GM08714 (cell line): ENCODE measurements around the gene CATSPERZ.

Source experiments
- H3K4me3 ChIP-seq: fragments of 200-500 bp; sonication (Bioruptor generic); 2 replicates; pipeline ENCODE4 v1.5.1; 2014; ENCODE audit warnings: mild to moderate bottlenecking, low read length, inconsistent platforms
- ZNF274 ChIP-seq: IDR thresholded peaks from 2 replicates; pipeline ENCODE4 v1.6.1; 2012; ENCODE audit warnings: mild to moderate bottlenecking, low read depth, low read length

The CATSPERZ gene

GRCh38 chr11:64341429-64341828 lies 41.3 kb downstream of the CATSPERZ start:
- H3K4me3 ChIP-seq, result no peak overlapping the region
- no peak for TF ChIP-seq ZNF274

GRCh38 chr11:64341851-64342791 lies 42.0 kb downstream of the CATSPERZ start:
- TF ChIP-seq ZNF274, result no peak
- peak overlapping the region; percentile 6; the same call in 1 of the 2 replicates for H3K4me3 ChIP-seq

DNA sequence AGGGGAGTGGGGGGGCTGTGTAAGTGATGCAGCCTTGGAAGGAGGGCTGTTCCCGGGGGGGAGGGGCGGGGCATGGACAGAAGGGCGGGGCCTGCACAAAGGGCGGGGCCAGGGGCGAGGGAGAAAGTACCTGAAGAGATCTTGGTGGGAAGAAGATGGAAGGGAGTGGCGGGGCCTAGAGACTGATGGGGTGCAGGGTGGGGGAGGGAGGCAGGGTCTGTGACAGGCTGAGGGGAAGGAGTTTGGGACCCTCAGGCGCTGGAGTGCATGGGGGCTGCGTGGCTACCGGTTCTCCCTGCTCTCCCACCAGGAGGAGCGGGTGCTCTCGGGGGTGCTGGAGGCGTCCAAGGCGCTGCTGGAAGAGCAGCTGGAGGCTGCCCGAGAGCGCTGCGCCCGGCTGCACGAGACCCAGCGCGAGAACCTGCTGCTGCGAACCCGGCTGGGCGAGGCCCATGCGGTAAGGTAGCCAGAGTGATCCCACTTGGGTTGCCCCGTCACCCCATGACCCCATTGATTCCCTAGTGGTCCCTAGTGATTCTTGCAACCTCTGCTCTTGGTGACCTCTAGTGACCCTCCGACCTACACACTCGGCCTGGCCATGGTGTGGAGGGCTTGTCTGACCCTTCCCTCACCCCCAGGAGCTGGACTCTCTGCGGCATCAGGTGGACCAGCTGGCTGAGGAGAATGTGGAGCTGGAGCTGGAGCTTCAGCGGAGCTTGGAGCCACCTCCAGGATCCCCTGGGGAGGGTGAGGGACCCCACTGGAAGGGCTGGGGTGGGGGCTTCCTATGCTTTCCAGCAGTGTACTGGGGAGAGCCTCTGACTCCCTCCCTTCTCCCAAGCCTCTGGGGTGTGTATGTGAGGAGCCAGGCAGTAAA lies 42.9 kb downstream of the CATSPERZ start:
- TF ChIP-seq ZNF274, result no peak
- no peak overlapping the region for H3K4me3 ChIP-seq

DNA sequence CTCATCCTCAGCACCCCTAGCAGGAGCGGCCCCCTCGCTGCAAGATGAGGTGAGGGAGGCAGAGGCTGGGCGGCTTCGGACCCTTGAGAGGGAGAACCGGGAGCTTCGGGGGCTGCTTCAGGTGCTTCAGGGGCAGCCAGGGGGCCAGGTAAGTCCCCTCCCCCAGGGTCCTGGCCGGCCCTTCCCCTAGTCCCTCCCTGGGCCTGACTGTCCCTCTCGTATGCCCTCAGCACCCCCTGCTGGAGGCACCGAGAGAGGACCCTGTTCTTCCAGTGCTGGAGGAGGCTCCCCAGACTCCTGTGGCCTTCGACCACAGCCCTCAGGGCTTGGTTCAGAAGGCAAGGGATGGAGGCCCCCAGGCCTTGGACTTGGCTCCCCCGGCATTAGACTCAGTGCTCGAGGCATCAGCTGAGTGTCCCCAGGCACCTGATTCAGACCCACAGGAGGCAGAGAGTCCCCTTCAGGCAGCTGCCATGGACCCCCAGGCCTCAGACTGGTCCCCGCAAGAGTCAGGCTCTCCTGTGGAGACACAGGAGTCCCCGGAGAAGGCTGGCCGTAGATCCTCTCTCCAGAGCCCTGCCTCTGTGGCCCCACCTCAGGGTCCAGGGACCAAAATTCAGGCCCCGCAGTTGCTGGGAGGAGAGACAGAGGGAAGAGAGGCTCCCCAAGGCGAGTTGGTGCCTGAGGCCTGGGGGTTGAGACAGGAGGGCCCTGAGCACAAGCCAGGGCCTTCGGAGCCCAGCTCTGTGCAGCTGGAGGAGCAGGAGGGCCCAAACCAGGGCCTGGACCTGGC lies 43.8 kb downstream of the CATSPERZ start:
- no peak overlapping the region for H3K4me3 ChIP-seq
- TF ChIP-seq ZNF274, result no peak

GRCh38 chr11:64344787-64345186 lies 44.6 kb downstream of the CATSPERZ start:
- no peak for TF ChIP-seq ZNF274
- no peak overlapping the region for H3K4me3 ChIP-seq

- TF ChIP-seq ZNF274, result no peak
Observed at GRCh38 chr11:64347193-64347867, 47.2 kb downstream of the CATSPERZ start.

DNA sequence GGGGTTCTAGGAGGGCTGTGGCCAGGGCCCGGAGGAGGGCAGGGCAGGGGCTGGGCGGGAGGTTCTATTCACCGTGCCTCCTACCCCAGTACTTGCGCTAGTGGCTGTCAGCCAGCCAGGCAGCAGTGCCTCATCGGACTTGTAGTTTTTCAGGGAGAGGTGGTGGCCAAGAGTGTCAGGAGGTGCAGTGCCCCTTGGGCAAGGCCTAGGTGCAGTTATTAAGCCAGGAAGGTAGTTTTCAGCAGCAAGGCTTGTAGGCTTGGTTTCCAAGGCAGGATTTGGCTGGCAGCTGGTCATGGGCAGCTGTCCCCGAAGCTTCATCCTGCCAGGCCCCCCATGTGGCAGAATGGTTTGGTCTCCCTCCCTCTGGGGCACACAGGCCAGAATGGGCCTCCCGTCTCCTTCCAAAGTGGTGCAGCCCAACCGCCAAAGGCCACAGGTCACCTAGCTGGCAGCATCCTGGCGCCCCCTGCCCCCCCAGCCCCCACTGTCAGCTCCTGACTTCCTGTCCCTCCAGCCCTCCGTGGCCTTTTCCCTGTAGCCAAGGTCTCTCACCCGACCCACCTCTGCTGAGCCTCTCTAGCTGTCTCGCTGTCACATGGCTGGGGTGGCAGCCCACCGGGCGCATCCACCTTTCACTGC lies 48.3 kb downstream of the CATSPERZ start:
- TF ChIP-seq ZNF274, result no peak
- H3K4me3 ChIP-seq, result no peak overlapping the region

More at GRCh38 chr11:64347193-64347867, 47.2 kb downstream of the CATSPERZ start:
- H3K4me3 ChIP-seq, result no peak overlapping the region

DNA sequence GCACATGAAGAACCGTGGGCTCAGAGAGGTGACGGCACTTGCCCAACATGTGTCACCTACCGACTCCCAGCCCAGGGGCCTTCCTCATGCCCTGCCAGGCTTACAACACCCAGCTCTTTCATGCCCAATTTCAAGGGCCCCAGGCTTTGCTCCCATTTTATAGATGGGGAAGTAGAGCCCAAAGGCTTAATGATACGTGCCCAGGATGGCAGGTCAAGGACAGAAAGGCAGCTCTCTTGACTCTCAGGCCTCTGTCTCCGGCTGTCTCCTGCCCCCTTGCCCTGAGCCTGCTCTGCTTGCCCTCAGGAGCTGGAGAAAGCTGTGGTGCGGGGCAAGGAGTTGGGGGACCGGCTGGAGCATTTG lies 48.8 kb downstream of the CATSPERZ start:
- H3K4me3 ChIP-seq, result no peak overlapping the region
- TF ChIP-seq ZNF274, result no peak

- no peak for TF ChIP-seq ZNF274
- H3K4me3 ChIP-seq, result no peak overlapping the region
Observed at GRCh38 chr11:64349404-64349803, 49.2 kb downstream of the CATSPERZ start.

DNA sequence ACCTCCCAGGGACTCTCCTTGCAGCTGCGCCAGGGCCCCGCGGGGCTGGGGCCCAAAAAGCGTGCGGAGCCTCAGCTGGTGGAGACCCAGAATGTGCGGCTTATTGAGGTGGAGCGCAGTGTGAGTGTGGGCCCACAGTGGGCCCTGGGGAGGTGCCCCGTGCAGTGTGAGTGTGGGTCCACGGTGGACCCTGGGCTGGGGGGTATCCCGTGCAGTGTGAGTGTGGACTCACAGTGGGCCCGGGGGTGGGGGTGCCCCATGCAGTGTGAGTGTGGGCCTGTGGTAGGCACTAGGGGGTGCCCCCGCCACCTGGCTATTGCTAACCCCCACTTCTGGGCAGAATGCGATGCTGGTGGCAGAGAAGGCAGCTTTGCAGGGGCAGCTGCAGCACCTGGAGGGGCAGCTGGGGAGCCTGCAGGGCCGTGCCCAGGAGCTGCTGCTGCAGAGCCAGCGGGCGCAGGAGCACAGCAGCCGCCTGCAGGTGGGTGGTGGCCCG lies 51.0 kb downstream of the CATSPERZ start:
- no peak for TF ChIP-seq ZNF274
- no peak overlapping the region for H3K4me3 ChIP-seq

- H3K4me3 ChIP-seq, result no peak overlapping the region
- no peak for TF ChIP-seq ZNF274
Observed at GRCh38 chr11:64352099-64352994, 52.2 kb downstream of the CATSPERZ start.

DNA sequence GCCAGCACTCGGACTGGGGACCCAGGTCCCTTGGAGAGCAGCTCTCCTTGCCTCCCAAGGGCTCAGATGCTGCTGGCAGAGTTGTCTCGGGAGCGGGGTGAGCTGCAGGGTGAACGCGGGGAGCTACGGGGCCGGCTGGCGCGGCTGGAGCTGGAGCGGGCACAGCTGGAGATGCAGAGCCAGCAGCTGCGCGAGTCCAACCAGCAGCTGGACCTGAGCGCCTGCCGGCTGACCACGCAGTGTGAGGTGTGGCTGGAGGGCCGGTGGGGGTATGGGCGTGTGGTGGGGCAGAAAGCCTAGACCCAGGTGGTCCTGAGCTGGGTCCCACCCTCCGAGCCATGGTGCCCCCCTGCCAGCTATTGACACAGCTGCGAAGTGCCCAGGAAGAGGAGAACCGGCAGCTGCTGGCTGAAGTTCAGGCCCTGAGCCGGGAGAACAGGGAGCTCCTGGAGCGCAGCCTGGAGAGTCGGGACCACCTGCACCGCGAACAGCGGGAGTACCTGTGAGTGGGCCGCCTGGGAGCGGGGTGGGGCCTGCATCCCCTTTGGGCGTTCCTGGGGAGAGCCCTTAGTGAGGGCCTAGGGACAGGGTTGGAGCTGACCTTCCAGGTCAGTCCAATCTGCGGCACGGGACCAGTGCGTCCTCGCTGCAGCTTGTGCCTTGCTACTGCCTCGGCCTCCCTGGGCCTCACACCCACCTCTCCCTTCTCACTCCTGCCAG lies 53.0 kb downstream of the CATSPERZ start:
- no peak for TF ChIP-seq ZNF274

More for the DNA sequence above, 53.0 kb downstream of the CATSPERZ start:
- no peak overlapping the region for H3K4me3 ChIP-seq
